SW480 (cell line): Measurements from ENCODE around the gene GNG4.

ENCODE experiments used
- DNase-seq: peaks from one replicate; pipeline ENCODE4 v3.0.0-alpha.2; 2016; ENCODE audit warnings: low spot score

The GNG4 gene

GRCh38 chr1:235533476-235534168, 116.0 kb downstream of the GNG4 start:
- DNase-seq, result no peak

GRCh38 chr1:235532360-235532759, 117.2 kb downstream of the GNG4 start:
- DNase-seq, result peak; percentile 59

GRCh38 chr1:235527196-235527814, 122.3 kb downstream of the GNG4 start:
- no peak for DNase-seq

- no peak for DNase-seq
Measured at GRCh38 chr1:235525314-235525713, 124.3 kb downstream of the GNG4 start.

- no peak for DNase-seq
Measured at GRCh38 chr1:235516862-235517446, 132.6 kb downstream of the GNG4 start.

GRCh38 chr1:235515844-235516512, 133.6 kb downstream of the GNG4 start:
- DNase-seq, result no peak

GRCh38 chr1:235513495-235514366, 135.9 kb downstream of the GNG4 start:
- DNase-seq, result peak; percentile 53

GRCh38 chr1:235511470-235512240, 137.9 kb downstream of the GNG4 start:
- DNase-seq, result no peak

- DNase-seq, result no peak
Measured at GRCh38 chr1:235510823-235511222, 138.8 kb downstream of the GNG4 start.

- no peak for DNase-seq
Measured at GRCh38 chr1:235507623-235508022, 142.0 kb downstream of the GNG4 start.

GRCh38 chr1:235504494-235505222, 144.9 kb downstream of the GNG4 start:
- peak; percentile 98 for DNase-seq

GRCh38 chr1:235504122-235504493, 145.5 kb downstream of the GNG4 start, which contains the start of gene B3GALNT2:
TSS of gene B3GALNT2 (minus strand) at chr1:235504452. CDS start at chr1:235504252, 200 bp downstream.
- DNase-seq, result no peak

- DNase-seq, result peak; percentile 67
Measured at GRCh38 chr1:235503403-235504121, 146.0 kb downstream of the GNG4 start.

GRCh38 chr1:235502601-235503402, 146.8 kb downstream of the GNG4 start:
- DNase-seq, result peak; percentile 49

GRCh38 chr1:235500971-235501540, 148.5 kb downstream of the GNG4 start:
- no peak for DNase-seq
